HEK293 (cell line): ENCODE data around the gene RCOR2.

ENCODE experiments used
- CTCF ChIA-PET: fragments of 350-600 bp; formaldehyde crosslinking; extraction: SDS; loops from one replicate; lab custom pipeline; 2021; ENCODE audit warnings: antibody characterized with exemption; lab: Yijun Ruan, JAX
- POLR2A ChIA-PET: fragments of 300-600 bp; formaldehyde crosslinking; extraction: SDS; loops from one replicate; lab custom pipeline; 2020; ENCODE audit warnings: antibody characterized with exemption, inconsistent platforms; lab: Yijun Ruan, JAX
- H3K27ac ChIP-seq: fragments of 200-500 bp; sonication (Bioruptor generic); 2 replicates; pipeline ENCODE4 v1.5.1; 2014; ENCODE audit warnings: low read depth, low read length, control low read depth, inconsistent platforms; ENCODE audit errors: extremely low read depth
- H3K36me3 ChIP-seq, 2 experiments: fragments of 200-500 bp in 1 of 2; sonication (Bioruptor generic) in 1 of 2; 1 replicate in 1 of 2; 2 replicates in 1 of 2; pipeline ENCODE4 v1.5.1; 2014 to 2017; ENCODE audit warnings: inconsistent platforms in 2 of 2, low read length in 2 of 2; ENCODE audit not compliant: control insufficient read depth in 2 of 2, insufficient read depth in 1 of 2
- H3K4me1 ChIP-seq: fragments of 200-500 bp; sonication (Bioruptor generic); 2 replicates; pipeline ENCODE4 v1.5.1; 2014; ENCODE audit warnings: mild to moderate bottlenecking, low read length, inconsistent platforms; ENCODE audit not compliant: control insufficient read depth, insufficient read depth
- H3K4me3 ChIP-seq: 2 replicates; pipeline ENCODE4 v1.5.1; 2011; ENCODE audit warnings: low read depth, mild to moderate bottlenecking, control low read depth, low read length, moderate library complexity
- H3K9me3 ChIP-seq: fragments of 200-500 bp; sonication (Bioruptor generic); 2 replicates; pipeline ENCODE4 v1.5.1; 2014; ENCODE audit warnings: low read depth, low read length, inconsistent platforms; ENCODE audit not compliant: control insufficient read depth, insufficient read depth
- BCL6B ChIP-seq: fragments of 450-650 bp; formaldehyde crosslinking; IDR thresholded peaks from 2 replicates; pipeline ENCODE4 v1.5.1; 2017; ENCODE audit warnings: missing biosample characterization, missing genetic modification characterization
- OSR2 ChIP-seq: fragments of 450-650 bp; formaldehyde crosslinking; IDR thresholded peaks from 2 replicates; pipeline ENCODE4 v1.5.1; 2016; ENCODE audit warnings: missing biosample characterization, missing genetic modification characterization
- PATZ1 ChIP-seq: fragments of 450-650 bp; formaldehyde crosslinking; IDR thresholded peaks from 2 replicates; pipeline ENCODE4 v1.5.1; 2016; ENCODE audit warnings: missing biosample characterization, missing genetic modification characterization
- SETDB1 ChIP-seq: IDR thresholded peaks from one replicate; pipeline ENCODE4 v1.6.1; 2017; ENCODE audit warnings: mild to moderate bottlenecking, low read length, moderate library complexity, mixed read lengths; ENCODE audit not compliant: insufficient read length
- ZBTB11 ChIP-seq: fragments of 450-650 bp; formaldehyde crosslinking; conservative IDR thresholded peaks from 2 replicates; pipeline ENCODE4 v1.5.1; 2016; ENCODE audit warnings: low read depth, missing biosample characterization, missing genetic modification characterization
- ZBTB17 ChIP-seq: fragments of 450-650 bp; formaldehyde crosslinking; IDR thresholded peaks from 2 replicates; pipeline ENCODE4 v1.5.1; 2016; ENCODE audit warnings: missing biosample characterization, missing genetic modification characterization
- ZNF112 ChIP-seq: fragments of 450-650 bp; formaldehyde crosslinking; IDR thresholded peaks from 2 replicates; pipeline ENCODE4 v1.5.0; 2017; ENCODE audit warnings: missing biosample characterization, missing genetic modification characterization
- ZNF140 ChIP-seq: fragments of 450-650 bp; formaldehyde crosslinking; IDR thresholded peaks from 2 replicates; pipeline ENCODE4 v1.5.1; 2016; ENCODE audit warnings: missing biosample characterization, missing genetic modification characterization
- ZNF148 ChIP-seq: fragments of 450-650 bp; formaldehyde crosslinking; IDR thresholded peaks from 2 replicates; pipeline ENCODE4 v1.5.0; 2017; ENCODE audit warnings: missing biosample characterization, missing genetic modification characterization, borderline replicate concordance
- ZNF2 ChIP-seq: fragments of 450-650 bp; formaldehyde crosslinking; IDR thresholded peaks from 2 replicates; pipeline ENCODE4 v1.5.1; 2016; ENCODE audit warnings: missing biosample characterization, missing genetic modification characterization
- ZNF394 ChIP-seq: fragments of 450-650 bp; formaldehyde crosslinking; IDR thresholded peaks from 2 replicates; pipeline ENCODE4 v1.5.1; 2016; ENCODE audit warnings: missing biosample characterization, missing genetic modification characterization, mild to moderate bottlenecking, moderate library complexity, borderline replicate concordance
- ZNF501 ChIP-seq: fragments of 450-650 bp; formaldehyde crosslinking; IDR thresholded peaks from 2 replicates; pipeline ENCODE4 v1.5.1; 2016; ENCODE audit warnings: missing biosample characterization, missing genetic modification characterization
- ZNF544 ChIP-seq: fragments of 450-650 bp; formaldehyde crosslinking; IDR thresholded peaks from 2 replicates; pipeline ENCODE4 v1.5.0; 2017; ENCODE audit warnings: missing biosample characterization, missing genetic modification characterization
- ZNF548 ChIP-seq: fragments of 450-650 bp; formaldehyde crosslinking; IDR thresholded peaks from 2 replicates; pipeline ENCODE4 v1.5.1; 2016; ENCODE audit warnings: missing biosample characterization, missing genetic modification characterization
- ZNF561 ChIP-seq: fragments of 450-650 bp; IDR thresholded peaks from 2 replicates; pipeline ENCODE4 v1.5.1; 2018; ENCODE audit warnings: missing biosample characterization, missing genetic modification characterization, borderline replicate concordance
- ZNF670 ChIP-seq: fragments of 450-650 bp; formaldehyde crosslinking; IDR thresholded peaks from 2 replicates; pipeline ENCODE4 v1.5.1; 2016; ENCODE audit warnings: missing biosample characterization, missing genetic modification characterization, low read depth

Gene RCOR2

GRCh38 chr11:63896071-63896470 is 20.9 kb downstream of the RCOR2 start:
- CTCF ChIA-PET = interaction anchor here (0.6 to 2.3 kb wide), 3 partner anchors 11 to 13 kb away, joined by 3 to 9 read pairs (median 7); no protein-coding TSS in a partner anchor
- Histone ChIP-seq H3K9me3 (no peaks in the 10 kb centered on the region), H3K27ac (no peak overlapping the region), H3K4me3 (no peak overlapping the region), H3K4me1 (no peaks in the 10 kb centered on the region), H3K36me3 (peaks cover 3 to 68% of the 10 kb centered on the region in 2 experiments)
- TF ChIP-seq SETDB1 = no peak
- TF ChIP-seq ZNF394 (tag by site-specific recombination) = no peak
- no peak for TF ChIP-seq ZNF561 (tag by site-specific recombination)
- no peak for TF ChIP-seq PATZ1 (tag by site-specific recombination)
- TF ChIP-seq OSR2 = no peak
- TF ChIP-seq ZNF148 (tag by site-specific recombination) = no peak
- TF ChIP-seq ZNF670 (tag by site-specific recombination) = no peak
- no peak for TF ChIP-seq BCL6B (tag by site-specific recombination)
- no peak for TF ChIP-seq ZBTB17 (tag by site-specific recombination)
- TF ChIP-seq ZNF501 (tag by site-specific recombination) = no peak
- no peak for TF ChIP-seq ZNF112 (tag by site-specific recombination)
- TF ChIP-seq ZNF2 (tag by site-specific recombination) = no peak
- no peak for TF ChIP-seq ZBTB11 (tag by site-specific recombination)
- POLR2A ChIA-PET = no interaction called here

- H3K4me1 ChIP-seq = no peaks in the 10 kb centered on the region; the same call in 1 of the 2 replicates
- no peak overlapping the region for H3K4me3 ChIP-seq
- ChIA-PET POLR2A (interaction anchor here (0.6 to 0.7 kb wide), 3 partner anchors 24 to 516 kb away, joined by 3 to 7 read pairs (median 5); no protein-coding TSS in a partner anchor), CTCF (interaction anchor here (0.6 to 0.8 kb wide), 4 partner anchors 16 to 123 kb away, joined by 3 read pairs; no protein-coding TSS in a partner anchor)
- TF ChIP-seq ZNF140 (tag by site-specific recombination) (peak; percentile 97), ZNF548 (tag by site-specific recombination) (no peak), ZNF544 (tag by site-specific recombination) (no peak)
- H3K36me3 ChIP-seq = peaks cover 0 to 41% of the 10 kb centered on the region in 2 experiments; a peak in 2 of 3 replicates
- H3K9me3 ChIP-seq = no peaks in the 10 kb centered on the region
- H3K27ac ChIP-seq = no peak overlapping the region
Measured at GRCh38 chr11:63893355-63893754, 23.6 kb downstream of the RCOR2 start.
